Measurements from ENCODE around the gene STX1A.

DNA sequence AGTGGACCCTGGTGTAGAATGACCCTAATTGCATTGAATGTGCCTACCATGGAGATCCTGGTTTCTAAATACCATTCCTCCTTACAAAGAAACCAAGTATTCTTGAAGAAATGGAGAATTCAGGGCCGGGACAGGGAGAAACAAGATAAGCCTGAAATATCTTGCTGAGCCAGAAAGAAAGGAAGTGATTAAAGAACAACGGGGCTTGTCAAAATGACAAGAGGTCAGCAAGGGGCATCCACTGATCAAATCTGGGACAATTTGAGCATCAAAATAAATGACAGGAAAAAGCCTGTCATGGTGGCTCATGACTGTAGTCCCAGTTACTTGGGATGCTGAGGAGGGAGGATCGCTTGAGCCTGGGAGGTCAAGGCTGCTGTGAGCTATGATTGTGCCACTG lies 11.0 kb upstream of the STX1A start:
- TF ChIP-seq, protein P1, sequence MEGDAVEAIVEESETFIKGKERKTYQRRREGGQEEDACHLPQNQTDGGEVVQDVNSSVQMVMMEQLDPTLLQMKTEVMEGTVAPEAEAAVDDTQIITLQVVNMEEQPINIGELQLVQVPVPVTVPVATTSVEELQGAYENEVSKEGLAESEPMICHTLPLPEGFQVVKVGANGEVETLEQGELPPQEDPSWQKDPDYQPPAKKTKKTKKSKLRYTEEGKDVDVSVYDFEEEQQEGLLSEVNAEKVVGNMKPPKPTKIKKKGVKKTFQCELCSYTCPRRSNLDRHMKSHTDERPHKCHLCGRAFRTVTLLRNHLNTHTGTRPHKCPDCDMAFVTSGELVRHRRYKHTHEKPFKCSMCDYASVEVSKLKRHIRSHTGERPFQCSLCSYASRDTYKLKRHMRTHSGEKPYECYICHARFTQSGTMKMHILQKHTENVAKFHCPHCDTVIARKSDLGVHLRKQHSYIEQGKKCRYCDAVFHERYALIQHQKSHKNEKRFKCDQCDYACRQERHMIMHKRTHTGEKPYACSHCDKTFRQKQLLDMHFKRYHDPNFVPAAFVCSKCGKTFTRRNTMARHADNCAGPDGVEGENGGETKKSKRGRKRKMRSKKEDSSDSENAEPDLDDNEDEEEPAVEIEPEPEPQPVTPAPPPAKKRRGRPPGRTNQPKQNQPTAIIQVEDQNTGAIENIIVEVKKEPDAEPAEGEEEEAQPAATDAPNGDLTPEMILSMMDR (conservative IDR thresholded peaks at IDR 0.05; ENCODE audit: low read length), result no peak
- no peak for TF ChIP-seq EZH2phosphoT487 (IDR thresholded peaks at IDR 0.05; ENCODE audit: borderline replicate concordance, low read depth, low read length)

All from OCI-LY7 (cell line).